ENCODE results near the gene RHBDL2. TPM values are rescaled to one million over a fixed set of nuclear protein-coding genes. Genes with fewer than 3 reads are reported as not detected.

The RHBDL2 gene
- total and polyA plus RNA-seq, 2 of the 13 experiments (the other 11 are each of a cell fraction or from before 2014, with no cell fraction given), result 3.3 to 5.4 TPM

DNA sequence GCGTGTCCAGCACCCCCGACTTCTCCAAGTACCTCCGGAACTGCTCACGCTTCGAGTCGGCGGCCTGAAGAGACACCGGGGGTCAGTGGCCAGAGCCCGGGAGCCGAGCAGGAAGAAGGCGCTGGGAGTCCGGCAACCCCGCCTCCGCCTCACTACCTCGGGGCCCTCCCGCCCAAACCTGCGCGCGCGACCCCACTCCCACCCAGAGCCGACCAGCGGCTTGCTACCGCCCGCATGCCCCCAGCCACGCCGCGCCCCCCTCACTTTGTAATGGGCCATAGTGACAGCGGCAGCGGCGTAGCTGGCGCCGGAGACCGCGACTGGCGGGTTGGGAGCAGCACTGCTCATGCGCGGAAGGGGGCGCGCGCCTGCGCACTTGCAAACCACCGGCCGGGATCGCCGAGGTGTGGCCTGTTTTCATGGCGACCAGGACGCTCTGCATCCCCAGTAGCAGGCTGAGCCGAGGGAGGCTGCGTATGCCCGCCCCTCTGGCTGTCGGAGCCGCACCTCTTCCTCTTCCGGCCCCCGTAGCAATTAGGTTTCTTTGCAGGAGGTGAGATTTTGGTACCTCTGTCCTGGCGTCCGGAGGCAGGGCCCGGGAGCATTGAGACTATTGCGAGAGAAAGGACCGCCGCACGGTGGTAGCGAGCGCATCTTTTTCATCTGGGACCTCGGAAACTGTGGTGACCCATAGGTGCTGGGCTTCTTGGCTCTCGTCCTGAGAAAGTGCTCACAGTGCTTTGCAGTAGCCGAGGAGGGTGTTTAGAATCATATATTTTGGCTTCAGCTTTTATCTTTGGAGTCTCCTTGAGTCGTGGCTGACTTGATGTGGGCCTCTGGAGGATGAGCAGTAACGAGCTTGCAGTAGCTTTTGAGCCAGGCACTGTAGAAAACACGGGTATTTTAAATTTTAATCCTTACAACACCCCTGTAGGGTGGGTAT is 68.3 kb downstream of the RHBDL2 start, which contains the start of gene MYCBP (continued):
- TF ChIP-seq ATM (IDR thresholded peaks at IDR 0.05; ENCODE audit: borderline replicate concordance) (no peak), ZKSCAN5 (CRISPR knock-in tag; IDR thresholded peaks at IDR 0.05) (peak; percentile 82), CREB1 (IDR thresholded peaks at IDR 0.05) (no peak), CREB1 (CRISPR knock-in tag; IDR thresholded peaks at IDR 0.05) (peak; percentile 52; the same call in 1 of the 2 replicates), ZNF558 (CRISPR knock-in tag; IDR thresholded peaks at IDR 0.05; ENCODE audit: borderline replicate concordance) (no peak), BHLHE40 (IDR thresholded peaks at IDR 0.05; ENCODE audit: low read length) (peak; percentile 6; the same call in 1 of the 2 replicates), FOXC1 (CRISPR knock-in tag; IDR thresholded peaks at IDR 0.05; ENCODE audit: borderline replicate concordance) (peak; percentile 14), ZNF562 (CRISPR knock-in tag; IDR thresholded peaks at IDR 0.05; ENCODE audit: borderline replicate concordance) (no peak), REL (CRISPR knock-in tag; conservative IDR thresholded peaks at IDR 0.05) (no peak), SIX1 (CRISPR knock-in tag; IDR thresholded peaks at IDR 0.05; ENCODE audit: borderline replicate concordance) (0 out of 2 replicates have a peak, but pooled peaks have one; percentile 21), HMG20B (CRISPR knock-in tag; conservative IDR thresholded peaks at IDR 0.05) (no peak), SAFB2 (CRISPR knock-in tag; IDR thresholded peaks at IDR 0.05; ENCODE audit: borderline replicate concordance, low read depth) (peak; percentile 80; the same call in 1 of the 2 replicates)
- TF ChIP-seq, protein P1, sequence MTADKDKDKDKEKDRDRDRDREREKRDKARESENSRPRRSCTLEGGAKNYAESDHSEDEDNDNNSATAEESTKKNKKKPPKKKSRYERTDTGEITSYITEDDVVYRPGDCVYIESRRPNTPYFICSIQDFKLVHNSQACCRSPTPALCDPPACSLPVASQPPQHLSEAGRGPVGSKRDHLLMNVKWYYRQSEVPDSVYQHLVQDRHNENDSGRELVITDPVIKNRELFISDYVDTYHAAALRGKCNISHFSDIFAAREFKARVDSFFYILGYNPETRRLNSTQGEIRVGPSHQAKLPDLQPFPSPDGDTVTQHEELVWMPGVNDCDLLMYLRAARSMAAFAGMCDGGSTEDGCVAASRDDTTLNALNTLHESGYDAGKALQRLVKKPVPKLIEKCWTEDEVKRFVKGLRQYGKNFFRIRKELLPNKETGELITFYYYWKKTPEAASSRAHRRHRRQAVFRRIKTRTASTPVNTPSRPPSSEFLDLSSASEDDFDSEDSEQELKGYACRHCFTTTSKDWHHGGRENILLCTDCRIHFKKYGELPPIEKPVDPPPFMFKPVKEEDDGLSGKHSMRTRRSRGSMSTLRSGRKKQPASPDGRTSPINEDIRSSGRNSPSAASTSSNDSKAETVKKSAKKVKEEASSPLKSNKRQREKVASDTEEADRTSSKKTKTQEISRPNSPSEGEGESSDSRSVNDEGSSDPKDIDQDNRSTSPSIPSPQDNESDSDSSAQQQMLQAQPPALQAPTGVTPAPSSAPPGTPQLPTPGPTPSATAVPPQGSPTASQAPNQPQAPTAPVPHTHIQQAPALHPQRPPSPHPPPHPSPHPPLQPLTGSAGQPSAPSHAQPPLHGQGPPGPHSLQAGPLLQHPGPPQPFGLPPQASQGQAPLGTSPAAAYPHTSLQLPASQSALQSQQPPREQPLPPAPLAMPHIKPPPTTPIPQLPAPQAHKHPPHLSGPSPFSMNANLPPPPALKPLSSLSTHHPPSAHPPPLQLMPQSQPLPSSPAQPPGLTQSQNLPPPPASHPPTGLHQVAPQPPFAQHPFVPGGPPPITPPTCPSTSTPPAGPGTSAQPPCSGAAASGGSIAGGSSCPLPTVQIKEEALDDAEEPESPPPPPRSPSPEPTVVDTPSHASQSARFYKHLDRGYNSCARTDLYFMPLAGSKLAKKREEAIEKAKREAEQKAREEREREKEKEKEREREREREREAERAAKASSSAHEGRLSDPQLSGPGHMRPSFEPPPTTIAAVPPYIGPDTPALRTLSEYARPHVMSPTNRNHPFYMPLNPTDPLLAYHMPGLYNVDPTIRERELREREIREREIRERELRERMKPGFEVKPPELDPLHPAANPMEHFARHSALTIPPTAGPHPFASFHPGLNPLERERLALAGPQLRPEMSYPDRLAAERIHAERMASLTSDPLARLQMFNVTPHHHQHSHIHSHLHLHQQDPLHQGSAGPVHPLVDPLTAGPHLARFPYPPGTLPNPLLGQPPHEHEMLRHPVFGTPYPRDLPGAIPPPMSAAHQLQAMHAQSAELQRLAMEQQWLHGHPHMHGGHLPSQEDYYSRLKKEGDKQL (CRISPR knock-in tag; IDR thresholded peaks at IDR 0.05; ENCODE audit: low read depth), result no peak
- TF ChIP-seq, protein P2, sequence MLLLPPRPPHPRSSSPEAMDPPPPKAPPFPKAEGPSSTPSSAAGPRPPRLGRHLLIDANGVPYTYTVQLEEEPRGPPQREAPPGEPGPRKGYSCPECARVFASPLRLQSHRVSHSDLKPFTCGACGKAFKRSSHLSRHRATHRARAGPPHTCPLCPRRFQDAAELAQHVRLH (CRISPR knock-in tag; IDR thresholded peaks at IDR 0.05; ENCODE audit: borderline replicate concordance, low read depth), result peak; percentile 20; the same call in 1 of the 2 replicates
- TF ChIP-seq, protein P3, sequence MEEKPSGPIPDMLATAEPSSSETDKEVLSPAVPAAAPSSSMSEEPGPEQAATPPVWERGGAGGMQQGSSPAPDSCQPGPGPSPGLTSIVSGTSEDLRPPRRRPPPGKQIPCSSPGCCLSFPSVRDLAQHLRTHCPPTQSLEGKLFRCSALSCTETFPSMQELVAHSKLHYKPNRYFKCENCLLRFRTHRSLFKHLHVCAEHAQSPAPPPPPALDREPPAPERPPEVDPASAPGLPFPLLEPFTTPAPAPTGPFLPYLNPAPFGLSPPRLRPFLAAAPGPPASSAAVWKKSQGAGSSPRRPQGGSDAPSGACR (CRISPR knock-in tag; IDR thresholded peaks at IDR 0.05), result no peak
- TF ChIP-seq, protein P4, sequence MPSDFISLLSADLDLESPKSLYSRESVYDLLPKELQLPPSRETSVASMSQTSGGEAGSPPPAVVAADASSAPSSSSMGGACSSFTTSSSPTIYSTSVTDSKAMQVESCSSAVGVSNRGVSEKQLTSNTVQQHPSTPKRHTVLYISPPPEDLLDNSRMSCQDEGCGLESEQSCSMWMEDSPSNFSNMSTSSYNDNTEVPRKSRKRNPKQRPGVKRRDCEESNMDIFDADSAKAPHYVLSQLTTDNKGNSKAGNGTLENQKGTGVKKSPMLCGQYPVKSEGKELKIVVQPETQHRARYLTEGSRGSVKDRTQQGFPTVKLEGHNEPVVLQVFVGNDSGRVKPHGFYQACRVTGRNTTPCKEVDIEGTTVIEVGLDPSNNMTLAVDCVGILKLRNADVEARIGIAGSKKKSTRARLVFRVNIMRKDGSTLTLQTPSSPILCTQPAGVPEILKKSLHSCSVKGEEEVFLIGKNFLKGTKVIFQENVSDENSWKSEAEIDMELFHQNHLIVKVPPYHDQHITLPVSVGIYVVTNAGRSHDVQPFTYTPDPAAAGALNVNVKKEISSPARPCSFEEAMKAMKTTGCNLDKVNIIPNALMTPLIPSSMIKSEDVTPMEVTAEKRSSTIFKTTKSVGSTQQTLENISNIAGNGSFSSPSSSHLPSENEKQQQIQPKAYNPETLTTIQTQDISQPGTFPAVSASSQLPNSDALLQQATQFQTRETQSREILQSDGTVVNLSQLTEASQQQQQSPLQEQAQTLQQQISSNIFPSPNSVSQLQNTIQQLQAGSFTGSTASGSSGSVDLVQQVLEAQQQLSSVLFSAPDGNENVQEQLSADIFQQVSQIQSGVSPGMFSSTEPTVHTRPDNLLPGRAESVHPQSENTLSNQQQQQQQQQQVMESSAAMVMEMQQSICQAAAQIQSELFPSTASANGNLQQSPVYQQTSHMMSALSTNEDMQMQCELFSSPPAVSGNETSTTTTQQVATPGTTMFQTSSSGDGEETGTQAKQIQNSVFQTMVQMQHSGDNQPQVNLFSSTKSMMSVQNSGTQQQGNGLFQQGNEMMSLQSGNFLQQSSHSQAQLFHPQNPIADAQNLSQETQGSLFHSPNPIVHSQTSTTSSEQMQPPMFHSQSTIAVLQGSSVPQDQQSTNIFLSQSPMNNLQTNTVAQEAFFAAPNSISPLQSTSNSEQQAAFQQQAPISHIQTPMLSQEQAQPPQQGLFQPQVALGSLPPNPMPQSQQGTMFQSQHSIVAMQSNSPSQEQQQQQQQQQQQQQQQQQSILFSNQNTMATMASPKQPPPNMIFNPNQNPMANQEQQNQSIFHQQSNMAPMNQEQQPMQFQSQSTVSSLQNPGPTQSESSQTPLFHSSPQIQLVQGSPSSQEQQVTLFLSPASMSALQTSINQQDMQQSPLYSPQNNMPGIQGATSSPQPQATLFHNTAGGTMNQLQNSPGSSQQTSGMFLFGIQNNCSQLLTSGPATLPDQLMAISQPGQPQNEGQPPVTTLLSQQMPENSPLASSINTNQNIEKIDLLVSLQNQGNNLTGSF (CRISPR knock-in tag; IDR thresholded peaks at IDR 0.05), result no peak; the same call in 1 of the 2 replicates
